ENCODE data around the gene BCL2. TPM values are rescaled to one million over a fixed set of nuclear protein-coding genes. Genes with fewer than 3 reads are reported as not detected.

BCL2 gene
- total and polyA plus RNA-seq, 2 donors from 2014 or later, result 6.0 to 39.2 TPM

GRCh38 chr18:63271148-63271547 lies 48.4 kb downstream of the BCL2 start:
- peak in 2 of 5 donors; percentile 34 to 58 for DNase-seq
- intact Hi-C loops (cut with DNase I), result no loop called here

GRCh38 chr18:63267975-63268721 lies 51.4 kb downstream of the BCL2 start:
- TF ChIP-seq CTCF (IDR thresholded peaks at IDR 0.05; ENCODE audit: borderline replicate concordance, extremely low read depth, insufficient read depth), result no peak
- intact Hi-C loops (cut with DNase I), result no loop called here
- no peaks in the 10 kb centered on the region for H3K27me3 ChIP-seq (ENCODE audit: control insufficient read depth, insufficient read depth, low read length)
- no peaks in the 10 kb centered on the region for H3K9me3 ChIP-seq (ENCODE audit: control insufficient read depth in 2 of 3, insufficient read depth in 1 of 3, low read length in 3 of 3)
- H3K27ac ChIP-seq (ENCODE audit: low read depth in 2 of 2, low read length in 2 of 2), result no peak overlapping the region
- no peak overlapping the region for H3K4me3 ChIP-seq (ENCODE audit: low read length in 3 of 3)
- DNase-seq (peak in 4 of 5 donors; percentile 62 to 90 (median 79)), FAIRE-seq (no peak)
- H3K36me3 ChIP-seq (ENCODE audit: control insufficient read depth in 2 of 3, insufficient read depth in 3 of 3, low read length in 3 of 3), result no peaks in the 10 kb centered on the region
- no peak overlapping the region for H3K9ac ChIP-seq (ENCODE audit: low read length in 3 of 3)
- H3K4me1 ChIP-seq (ENCODE audit: control insufficient read depth in 2 of 3, insufficient read depth in 2 of 3, low read depth in 1 of 3, low read length in 3 of 3), result peaks cover 4 to 7% (median 7%) of the 10 kb centered on the region in 3 donors

More at GRCh38 chr18:63271148-63271547, 48.4 kb downstream of the BCL2 start:
- TF ChIP-seq CTCF (IDR thresholded peaks at IDR 0.05; ENCODE audit: borderline replicate concordance, extremely low read depth, insufficient read depth), result no peak
- H3K4me1 ChIP-seq (ENCODE audit: control insufficient read depth in 2 of 3, insufficient read depth in 2 of 3, low read depth in 1 of 3, low read length in 3 of 3), result peaks cover 4 to 7% (median 7%) of the 10 kb centered on the region in 3 donors
- no peaks in the 10 kb centered on the region for H3K9me3 ChIP-seq (ENCODE audit: control insufficient read depth in 2 of 3, insufficient read depth in 1 of 3, low read length in 3 of 3)
- no peak overlapping the region for H3K4me3 ChIP-seq (ENCODE audit: low read length in 3 of 3)
- no peak overlapping the region for H3K27ac ChIP-seq (ENCODE audit: low read depth in 2 of 2, low read length in 2 of 2)
- FAIRE-seq, result no peak
- no peaks in the 10 kb centered on the region for H3K36me3 ChIP-seq (ENCODE audit: control insufficient read depth in 2 of 3, insufficient read depth in 3 of 3, low read length in 3 of 3)
- no peaks in the 10 kb centered on the region for H3K27me3 ChIP-seq (ENCODE audit: control insufficient read depth, insufficient read depth, low read length)
- no peak overlapping the region for H3K9ac ChIP-seq (ENCODE audit: low read length in 3 of 3)

GRCh38 chr18:63266888-63267790 lies 52.4 kb downstream of the BCL2 start:
- intact Hi-C loops (cut with DNase I), result no loop called here
- FAIRE-seq, result no peak

More at GRCh38 chr18:63266888-63267790, 52.4 kb downstream of the BCL2 start:
- no peaks in the 10 kb centered on the region for H3K36me3 ChIP-seq (ENCODE audit: control insufficient read depth in 2 of 3, insufficient read depth in 3 of 3, low read length in 3 of 3)
- DNase-seq, result no peak
- no peak overlapping the region for H3K27ac ChIP-seq (ENCODE audit: low read depth in 2 of 2, low read length in 2 of 2)
- H3K4me1 ChIP-seq (ENCODE audit: control insufficient read depth in 2 of 3, insufficient read depth in 2 of 3, low read depth in 1 of 3, low read length in 3 of 3), result peaks cover 7% of the 10 kb centered on the region in 3 donors
- no peaks in the 10 kb centered on the region for H3K9me3 ChIP-seq (ENCODE audit: control insufficient read depth in 2 of 3, insufficient read depth in 1 of 3, low read length in 3 of 3)
- no peaks in the 10 kb centered on the region for H3K27me3 ChIP-seq (ENCODE audit: control insufficient read depth, insufficient read depth, low read length)
- no peak overlapping the region for H3K4me3 ChIP-seq (ENCODE audit: low read length in 3 of 3)
- H3K9ac ChIP-seq (ENCODE audit: low read length in 3 of 3), result no peak overlapping the region
- no peak for TF ChIP-seq CTCF (IDR thresholded peaks at IDR 0.05; ENCODE audit: borderline replicate concordance, extremely low read depth, insufficient read depth)
